ENCODE measurements around the gene PHF8.

Gene PHF8

DNA sequence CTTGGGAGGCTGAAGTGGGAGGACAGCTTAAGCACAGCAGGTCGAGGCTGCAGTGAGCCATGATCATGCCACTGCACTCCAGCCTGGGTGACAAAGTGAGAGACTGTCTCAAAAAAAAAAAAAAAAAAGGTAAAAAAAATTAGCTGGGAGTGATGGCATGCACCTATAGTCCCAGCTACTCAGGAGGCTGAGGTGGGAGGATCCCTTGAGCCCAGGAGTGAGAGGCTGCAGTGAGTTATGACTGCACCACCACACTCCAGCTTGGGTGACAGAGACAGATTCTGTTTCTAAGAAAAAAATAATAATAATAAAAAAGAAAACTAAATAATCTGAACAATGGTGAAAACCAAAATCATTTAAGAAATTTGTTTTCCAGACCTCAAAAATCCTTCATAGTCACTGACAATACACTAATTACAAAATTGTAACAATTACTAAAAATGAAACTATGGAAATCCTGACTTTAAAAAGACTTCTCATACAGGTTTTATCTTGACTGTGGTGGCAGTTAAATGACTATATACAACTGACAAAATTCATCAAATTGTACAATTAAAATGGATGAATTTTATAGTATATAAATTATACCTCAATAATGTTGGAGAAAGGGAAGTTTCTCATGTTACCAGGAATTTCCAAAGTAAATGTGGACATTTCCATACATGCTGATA, 31.3 kb downstream of the PHF8 start:
- H3K4me3 ChIP-seq (ENCODE audit: low read depth in 1 of 2, low read length in 2 of 2) = no peak overlapping the region
- H3K27me3 ChIP-seq (ENCODE audit: control insufficient read depth in 1 of 2, insufficient read depth in 2 of 2, low read length in 2 of 2) = peaks cover 0 to 6% of the 10 kb centered on the region in 2 donors
- no peak overlapping the region for H3K9ac ChIP-seq (ENCODE audit: low read length)
- H3K27ac ChIP-seq (ENCODE audit: low read depth, low read length) = no peak overlapping the region
- H3K4me1 ChIP-seq (ENCODE audit: insufficient read depth, low read length) = no peaks in the 10 kb centered on the region
- no peaks in the 10 kb centered on the region for H3K9me3 ChIP-seq (ENCODE audit: low read length)
- peaks cover 11% of the 10 kb centered on the region for H3K36me3 ChIP-seq (ENCODE audit: insufficient read depth, low read length)

DNA sequence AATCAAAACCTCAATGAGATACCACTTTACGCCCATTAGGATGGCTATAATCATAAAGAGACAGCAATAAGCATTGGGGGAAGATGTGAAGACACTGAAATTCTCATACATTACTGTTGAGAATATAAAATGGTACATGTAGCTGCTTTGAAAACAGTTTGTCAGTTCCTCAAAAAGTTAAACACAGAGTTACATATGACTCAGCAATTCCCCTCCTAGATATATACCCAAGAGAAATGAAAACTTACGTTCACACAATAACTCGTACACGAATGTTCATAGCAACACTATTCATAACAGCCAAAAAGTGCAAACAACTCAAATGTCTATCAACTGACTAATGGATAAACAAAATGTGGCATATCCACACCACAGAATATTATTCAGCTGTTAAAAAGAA, 36.6 kb downstream of the PHF8 start:
- Histone ChIP-seq H3K27ac (ENCODE audit: low read depth, low read length) (no peak overlapping the region), H3K27me3 (ENCODE audit: control insufficient read depth in 1 of 2, insufficient read depth in 2 of 2, low read length in 2 of 2) (no peaks in the 10 kb centered on the region), H3K9ac (ENCODE audit: low read length) (no peak overlapping the region), H3K9me3 (ENCODE audit: low read length) (no peaks in the 10 kb centered on the region), H3K4me1 (ENCODE audit: insufficient read depth, low read length) (no peaks in the 10 kb centered on the region), H3K4me3 (ENCODE audit: low read depth in 1 of 2, low read length in 2 of 2) (no peak overlapping the region), H3K36me3 (ENCODE audit: insufficient read depth, low read length) (no peaks in the 10 kb centered on the region)

DNA sequence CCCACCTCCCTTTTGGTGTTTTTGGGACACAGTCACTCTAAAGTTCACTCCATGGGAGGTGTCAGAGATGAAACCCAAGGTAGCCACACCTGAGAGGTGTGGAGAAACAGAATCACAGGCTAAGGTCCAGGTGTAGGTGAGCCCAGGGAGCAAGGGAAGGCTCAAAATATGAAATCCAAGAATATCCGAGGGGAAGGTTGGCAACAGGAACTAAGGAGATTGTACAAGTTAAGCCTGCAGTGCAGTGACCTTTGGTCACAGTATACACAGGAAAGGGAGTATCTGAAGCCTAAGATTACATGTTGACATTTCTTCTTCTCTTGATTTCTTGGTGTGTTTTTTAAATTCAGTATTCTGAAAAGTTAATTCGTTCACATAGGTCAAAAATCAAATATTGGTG, 46.5 kb downstream of the PHF8 start:
- H3K9me3 ChIP-seq (ENCODE audit: low read length) = no peaks in the 10 kb centered on the region
- H3K27ac ChIP-seq (ENCODE audit: low read depth, low read length) = no peak overlapping the region
- peaks cover 32% of the 10 kb centered on the region for H3K36me3 ChIP-seq (ENCODE audit: insufficient read depth, low read length)
- H3K4me1 ChIP-seq (ENCODE audit: insufficient read depth, low read length) = no peaks in the 10 kb centered on the region
- no peak overlapping the region for H3K9ac ChIP-seq (ENCODE audit: low read length)
- no peak overlapping the region for H3K4me3 ChIP-seq (ENCODE audit: low read depth in 1 of 2, low read length in 2 of 2)
- no peaks in the 10 kb centered on the region for H3K27me3 ChIP-seq (ENCODE audit: control insufficient read depth in 1 of 2, insufficient read depth in 2 of 2, low read length in 2 of 2)

DNA sequence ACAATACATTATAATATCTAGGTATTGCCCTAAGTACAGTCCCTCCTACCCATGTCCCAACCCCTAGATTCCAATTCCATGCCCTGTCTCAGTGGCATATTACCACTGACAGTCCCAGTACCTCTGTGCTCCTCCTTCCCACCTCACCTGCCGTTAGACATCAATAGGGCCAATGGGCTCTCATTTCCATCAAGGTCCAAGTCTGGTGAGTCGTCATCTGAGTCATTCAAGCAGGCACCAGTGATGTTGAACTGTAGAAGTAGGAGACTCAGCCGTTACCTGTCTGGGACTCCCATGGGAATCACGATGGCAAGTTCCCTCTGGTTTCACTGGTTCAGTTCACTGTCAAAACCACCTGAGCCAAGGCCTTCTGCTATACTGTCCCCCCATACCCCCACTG, 51.7 kb downstream of the PHF8 start:
- no peak overlapping the region for H3K27ac ChIP-seq (ENCODE audit: low read depth, low read length)
- H3K36me3 ChIP-seq (ENCODE audit: insufficient read depth, low read length) = peaks cover 9% of the 10 kb centered on the region

DNA sequence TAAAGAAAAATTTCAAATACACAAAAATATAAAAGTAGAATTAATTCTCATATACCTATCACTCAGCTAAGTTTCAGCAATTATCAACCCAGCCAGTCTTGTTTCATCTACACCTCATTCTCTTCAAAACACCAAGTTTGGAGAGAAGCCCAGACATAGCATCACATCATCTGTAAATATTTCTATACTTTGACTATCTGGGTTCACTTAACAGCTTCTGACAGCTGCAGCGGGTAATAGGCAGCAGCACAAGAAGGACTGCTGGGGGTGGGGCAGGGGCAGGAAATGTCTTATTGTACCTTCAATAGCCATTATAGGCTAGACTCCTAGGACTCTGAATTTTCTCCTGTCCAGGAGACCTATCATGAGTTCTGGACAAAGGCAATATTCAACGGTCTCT, 54.1 kb downstream of the PHF8 start:
- Histone ChIP-seq H3K4me1 (ENCODE audit: insufficient read depth, low read length) (no peaks in the 10 kb centered on the region), H3K27me3 (ENCODE audit: control insufficient read depth in 1 of 2, insufficient read depth in 2 of 2, low read length in 2 of 2) (no peaks in the 10 kb centered on the region), H3K27ac (ENCODE audit: low read depth, low read length) (no peak overlapping the region), H3K4me3 (ENCODE audit: low read depth in 1 of 2, low read length in 2 of 2) (no peak overlapping the region), H3K36me3 (ENCODE audit: insufficient read depth, low read length) (peaks cover 4% of the 10 kb centered on the region), H3K9me3 (ENCODE audit: low read length) (no peaks in the 10 kb centered on the region), H3K9ac (ENCODE audit: low read length) (no peak overlapping the region)

More for the DNA sequence above, 51.7 kb downstream of the PHF8 start:
- no peak overlapping the region for H3K4me3 ChIP-seq (ENCODE audit: low read depth in 1 of 2, low read length in 2 of 2)
- H3K9me3 ChIP-seq (ENCODE audit: low read length) = no peaks in the 10 kb centered on the region
- no peak overlapping the region for H3K9ac ChIP-seq (ENCODE audit: low read length)
- no peaks in the 10 kb centered on the region for H3K27me3 ChIP-seq (ENCODE audit: control insufficient read depth in 1 of 2, insufficient read depth in 2 of 2, low read length in 2 of 2)
- no peaks in the 10 kb centered on the region for H3K4me1 ChIP-seq (ENCODE audit: insufficient read depth, low read length)

DNA sequence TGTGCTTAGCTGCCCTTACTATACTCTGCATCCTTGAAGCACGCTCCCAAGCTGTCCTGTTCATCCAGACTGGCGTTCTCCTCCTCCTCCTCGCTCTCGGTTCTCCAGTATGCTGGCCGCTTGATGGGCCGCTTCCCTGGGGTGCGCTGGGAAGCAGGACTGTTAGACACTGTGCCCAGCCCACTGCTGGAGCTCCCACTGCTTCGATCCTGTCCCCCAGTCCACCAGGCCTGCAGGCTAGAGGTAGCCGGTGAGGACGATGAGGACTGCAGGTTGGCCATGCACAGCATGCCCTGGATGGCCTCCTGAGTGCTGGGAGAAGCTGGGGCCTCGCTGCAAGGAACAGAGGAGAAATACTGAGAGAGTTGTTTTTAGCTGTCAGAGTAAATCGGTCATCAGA, 59.4 kb downstream of the PHF8 start:
- H3K4me3 ChIP-seq (ENCODE audit: low read depth in 1 of 2, low read length in 2 of 2) = no peak overlapping the region
- no peaks in the 10 kb centered on the region for H3K36me3 ChIP-seq (ENCODE audit: insufficient read depth, low read length)

DNA sequence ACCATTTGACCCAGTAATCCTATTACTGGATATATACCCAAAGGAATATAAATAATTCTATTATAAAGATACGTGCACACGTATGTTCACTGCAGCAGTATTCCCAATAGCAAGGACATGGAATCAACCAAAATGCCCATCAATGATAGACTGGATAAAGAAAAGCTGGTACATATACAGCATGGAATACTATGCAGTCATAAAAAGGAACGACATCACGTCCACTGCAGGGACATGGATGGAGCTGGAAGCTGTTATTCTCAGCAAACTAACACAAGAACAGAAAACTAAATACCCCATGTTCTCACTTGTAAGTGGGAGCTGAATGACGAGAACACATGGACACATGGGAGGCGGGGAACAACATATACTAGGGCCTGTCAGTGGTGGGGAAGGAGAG, 69.7 kb downstream of the PHF8 start:
- no peaks in the 10 kb centered on the region for H3K4me1 ChIP-seq (ENCODE audit: insufficient read depth, low read length)
- no peak overlapping the region for H3K4me3 ChIP-seq (ENCODE audit: low read depth in 1 of 2, low read length in 2 of 2)
- H3K36me3 ChIP-seq (ENCODE audit: insufficient read depth, low read length) = no peaks in the 10 kb centered on the region

More for the DNA sequence above, 59.4 kb downstream of the PHF8 start:
- H3K4me1 ChIP-seq (ENCODE audit: insufficient read depth, low read length) = no peaks in the 10 kb centered on the region
- H3K9ac ChIP-seq (ENCODE audit: low read length) = no peak overlapping the region
- no peaks in the 10 kb centered on the region for H3K27me3 ChIP-seq (ENCODE audit: control insufficient read depth in 1 of 2, insufficient read depth in 2 of 2, low read length in 2 of 2)
- no peaks in the 10 kb centered on the region for H3K9me3 ChIP-seq (ENCODE audit: low read length)
- no peak overlapping the region for H3K27ac ChIP-seq (ENCODE audit: low read depth, low read length)

DNA sequence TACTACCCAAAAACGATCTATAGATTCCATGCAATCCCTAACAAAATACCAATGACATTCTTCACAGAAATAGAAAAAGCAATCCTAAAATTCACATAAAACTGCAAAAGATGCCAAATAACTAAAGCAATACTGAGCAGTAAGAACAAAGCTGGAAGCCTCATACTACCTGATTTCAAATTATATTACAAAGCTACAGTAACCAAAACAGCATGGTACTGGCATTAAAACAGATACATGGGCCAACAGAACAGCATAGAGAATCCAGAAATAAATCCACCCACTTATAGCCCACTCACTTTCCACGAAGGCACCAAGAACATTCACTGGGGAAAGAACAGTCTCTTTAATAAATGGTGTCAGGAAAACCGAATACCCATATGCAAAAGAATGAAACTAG, 74.7 kb downstream of the PHF8 start:
- Histone ChIP-seq H3K9me3 (ENCODE audit: low read length) (peaks cover 8% of the 10 kb centered on the region), H3K36me3 (ENCODE audit: insufficient read depth, low read length) (no peaks in the 10 kb centered on the region), H3K4me1 (ENCODE audit: insufficient read depth, low read length) (no peaks in the 10 kb centered on the region), H3K4me3 (ENCODE audit: low read depth in 1 of 2, low read length in 2 of 2) (no peak overlapping the region), H3K27ac (ENCODE audit: low read depth, low read length) (no peak overlapping the region), H3K27me3 (ENCODE audit: control insufficient read depth in 1 of 2, insufficient read depth in 2 of 2, low read length in 2 of 2) (no peaks in the 10 kb centered on the region), H3K9ac (ENCODE audit: low read length) (no peak overlapping the region)

More for the DNA sequence above, 69.7 kb downstream of the PHF8 start:
- no peak overlapping the region for H3K27ac ChIP-seq (ENCODE audit: low read depth, low read length)
- no peak overlapping the region for H3K9ac ChIP-seq (ENCODE audit: low read length)
- H3K9me3 ChIP-seq (ENCODE audit: low read length) = peaks cover 3% of the 10 kb centered on the region
- H3K27me3 ChIP-seq (ENCODE audit: control insufficient read depth in 1 of 2, insufficient read depth in 2 of 2, low read length in 2 of 2) = no peaks in the 10 kb centered on the region

DNA sequence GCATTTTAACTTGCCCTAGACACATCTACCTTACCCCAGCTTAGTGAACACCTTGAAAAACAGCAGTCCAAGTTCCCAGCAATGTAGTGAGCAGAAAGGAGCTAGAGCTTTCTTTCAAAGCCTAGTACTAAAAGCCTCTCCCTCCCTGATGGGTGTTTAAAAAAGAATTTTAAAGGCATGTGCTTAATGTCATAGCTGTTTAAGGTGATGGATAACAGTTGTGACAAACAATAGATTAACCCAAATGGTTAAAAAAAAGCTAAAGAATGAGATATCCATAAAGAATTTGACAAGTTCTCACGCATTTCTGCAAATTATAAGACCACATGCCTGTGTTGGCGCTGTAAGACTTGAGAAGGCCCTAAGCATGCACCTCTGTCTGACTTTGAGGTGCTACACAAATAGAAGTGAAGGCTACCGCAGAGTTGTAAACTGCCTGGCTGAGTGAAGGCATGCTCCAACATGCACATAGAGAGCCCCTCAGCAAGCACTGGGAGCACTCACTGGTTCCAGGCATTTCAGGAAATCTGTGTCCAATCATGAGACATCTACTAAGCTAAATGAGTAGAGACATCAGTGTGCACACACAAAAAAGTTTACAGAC, 94.0 kb downstream of the PHF8 start:
- Histone ChIP-seq H3K36me3 (ENCODE audit: insufficient read depth, low read length) (no peaks in the 10 kb centered on the region), H3K4me1 (ENCODE audit: insufficient read depth, low read length) (no peaks in the 10 kb centered on the region), H3K9ac (ENCODE audit: low read length) (no peak overlapping the region), H3K27ac (ENCODE audit: low read depth, low read length) (no peak overlapping the region), H3K27me3 (ENCODE audit: control insufficient read depth in 1 of 2, insufficient read depth in 2 of 2, low read length in 2 of 2) (no peaks in the 10 kb centered on the region), H3K9me3 (ENCODE audit: low read length) (no peaks in the 10 kb centered on the region), H3K4me3 (ENCODE audit: low read depth in 1 of 2, low read length in 2 of 2) (no peak overlapping the region)

DNA sequence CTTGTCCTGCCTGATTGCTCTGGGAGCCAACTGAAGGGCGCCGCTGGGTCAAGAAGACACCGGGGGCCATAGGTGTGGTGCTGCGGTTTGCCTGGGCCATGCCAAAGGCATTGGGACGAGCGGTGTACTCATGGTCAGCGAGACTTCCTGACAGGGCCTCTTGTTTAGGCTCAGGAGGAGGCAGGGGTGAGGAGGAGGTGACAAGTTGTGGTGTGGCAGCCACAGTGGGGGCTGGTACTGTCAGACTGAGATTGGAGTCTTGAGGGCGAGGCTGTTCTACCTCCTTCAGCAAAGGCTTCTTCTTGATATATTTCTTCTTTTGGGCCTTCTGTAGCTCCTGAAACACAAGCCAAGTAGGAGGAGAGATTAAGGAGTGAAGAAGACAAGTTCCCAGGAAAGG, 104.1 kb downstream of the PHF8 start:
- Histone ChIP-seq H3K36me3 (ENCODE audit: insufficient read depth, low read length) (peaks cover 36% of the 10 kb centered on the region), H3K9ac (ENCODE audit: low read length) (no peak overlapping the region), H3K4me3 (ENCODE audit: low read depth in 1 of 2, low read length in 2 of 2) (no peak overlapping the region), H3K9me3 (ENCODE audit: low read length) (no peaks in the 10 kb centered on the region), H3K27ac (ENCODE audit: low read depth, low read length) (no peak overlapping the region), H3K27me3 (ENCODE audit: control insufficient read depth in 1 of 2, insufficient read depth in 2 of 2, low read length in 2 of 2) (peaks cover 0 to 6% of the 10 kb centered on the region in 2 donors), H3K4me1 (ENCODE audit: insufficient read depth, low read length) (no peaks in the 10 kb centered on the region)

DNA sequence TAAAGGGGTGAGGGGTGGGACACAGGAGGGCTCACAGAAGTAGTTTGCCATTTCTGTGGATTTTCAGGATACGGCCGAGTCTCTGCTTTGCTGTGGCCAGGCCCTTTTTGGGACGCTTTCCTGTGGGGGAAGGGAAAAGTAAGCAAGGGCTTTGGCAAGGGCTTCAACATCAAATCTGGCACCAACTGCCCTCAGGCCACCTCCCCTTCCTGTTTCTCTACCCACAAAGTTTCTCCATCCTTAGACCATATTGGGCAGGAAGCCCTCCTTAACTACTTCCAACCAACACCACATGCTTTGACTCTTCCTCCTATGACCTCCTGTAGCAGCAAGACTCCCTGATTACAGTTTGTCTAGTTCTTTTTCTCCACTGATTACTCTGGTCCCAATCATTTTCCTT, 105.1 kb downstream of the PHF8 start:
- H3K9ac ChIP-seq (ENCODE audit: low read length) = no peak overlapping the region
- H3K36me3 ChIP-seq (ENCODE audit: insufficient read depth, low read length) = peaks cover 34% of the 10 kb centered on the region

More for the DNA sequence above, 105.1 kb downstream of the PHF8 start:
- Histone ChIP-seq H3K27me3 (ENCODE audit: control insufficient read depth in 1 of 2, insufficient read depth in 2 of 2, low read length in 2 of 2) (peaks cover 0 to 6% of the 10 kb centered on the region in 2 donors), H3K4me1 (ENCODE audit: insufficient read depth, low read length) (no peaks in the 10 kb centered on the region), H3K4me3 (ENCODE audit: low read depth in 1 of 2, low read length in 2 of 2) (no peak overlapping the region), H3K9me3 (ENCODE audit: low read length) (no peaks in the 10 kb centered on the region), H3K27ac (ENCODE audit: low read depth, low read length) (no peak overlapping the region)
